ENCODE data around the gene LENG8.

GRCh38 chr19:54433697-54434096 is 15.3 kb upstream of the LENG8 start:
- TF ChIP-seq CTCF (IDR thresholded peaks at IDR 0.05; ENCODE audit: low read depth, low read length, missing input control) (no peak), RAD21 (IDR thresholded peaks at IDR 0.05) (no peak), JUND (IDR thresholded peaks at IDR 0.05) (no peak), HNF4A (conservative IDR thresholded peaks at IDR 0.05) (no peak), SP1 (IDR thresholded peaks at IDR 0.05) (no peak), RXRA (IDR thresholded peaks at IDR 0.05) (no peak), TAF1 (conservative IDR thresholded peaks at IDR 0.05) (no peak), YY1 (IDR thresholded peaks at IDR 0.05) (no peak), GABPA (IDR thresholded peaks at IDR 0.05 in 1 of 2, conservative IDR thresholded peaks at IDR 0.05 in 1 of 2) (no peak)
- TF ChIP-seq, protein P1, sequence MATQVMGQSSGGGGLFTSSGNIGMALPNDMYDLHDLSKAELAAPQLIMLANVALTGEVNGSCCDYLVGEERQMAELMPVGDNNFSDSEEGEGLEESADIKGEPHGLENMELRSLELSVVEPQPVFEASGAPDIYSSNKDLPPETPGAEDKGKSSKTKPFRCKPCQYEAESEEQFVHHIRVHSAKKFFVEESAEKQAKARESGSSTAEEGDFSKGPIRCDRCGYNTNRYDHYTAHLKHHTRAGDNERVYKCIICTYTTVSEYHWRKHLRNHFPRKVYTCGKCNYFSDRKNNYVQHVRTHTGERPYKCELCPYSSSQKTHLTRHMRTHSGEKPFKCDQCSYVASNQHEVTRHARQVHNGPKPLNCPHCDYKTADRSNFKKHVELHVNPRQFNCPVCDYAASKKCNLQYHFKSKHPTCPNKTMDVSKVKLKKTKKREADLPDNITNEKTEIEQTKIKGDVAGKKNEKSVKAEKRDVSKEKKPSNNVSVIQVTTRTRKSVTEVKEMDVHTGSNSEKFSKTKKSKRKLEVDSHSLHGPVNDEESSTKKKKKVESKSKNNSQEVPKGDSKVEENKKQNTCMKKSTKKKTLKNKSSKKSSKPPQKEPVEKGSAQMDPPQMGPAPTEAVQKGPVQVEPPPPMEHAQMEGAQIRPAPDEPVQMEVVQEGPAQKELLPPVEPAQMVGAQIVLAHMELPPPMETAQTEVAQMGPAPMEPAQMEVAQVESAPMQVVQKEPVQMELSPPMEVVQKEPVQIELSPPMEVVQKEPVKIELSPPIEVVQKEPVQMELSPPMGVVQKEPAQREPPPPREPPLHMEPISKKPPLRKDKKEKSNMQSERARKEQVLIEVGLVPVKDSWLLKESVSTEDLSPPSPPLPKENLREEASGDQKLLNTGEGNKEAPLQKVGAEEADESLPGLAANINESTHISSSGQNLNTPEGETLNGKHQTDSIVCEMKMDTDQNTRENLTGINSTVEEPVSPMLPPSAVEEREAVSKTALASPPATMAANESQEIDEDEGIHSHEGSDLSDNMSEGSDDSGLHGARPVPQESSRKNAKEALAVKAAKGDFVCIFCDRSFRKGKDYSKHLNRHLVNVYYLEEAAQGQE (IDR thresholded peaks at IDR 0.05): no peak
- TF ChIP-seq, protein P2, sequence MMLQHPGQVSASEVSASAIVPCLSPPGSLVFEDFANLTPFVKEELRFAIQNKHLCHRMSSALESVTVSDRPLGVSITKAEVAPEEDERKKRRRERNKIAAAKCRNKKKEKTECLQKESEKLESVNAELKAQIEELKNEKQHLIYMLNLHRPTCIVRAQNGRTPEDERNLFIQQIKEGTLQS (IDR thresholded peaks at IDR 0.05): no peak
- TF ChIP-seq, protein P3, sequence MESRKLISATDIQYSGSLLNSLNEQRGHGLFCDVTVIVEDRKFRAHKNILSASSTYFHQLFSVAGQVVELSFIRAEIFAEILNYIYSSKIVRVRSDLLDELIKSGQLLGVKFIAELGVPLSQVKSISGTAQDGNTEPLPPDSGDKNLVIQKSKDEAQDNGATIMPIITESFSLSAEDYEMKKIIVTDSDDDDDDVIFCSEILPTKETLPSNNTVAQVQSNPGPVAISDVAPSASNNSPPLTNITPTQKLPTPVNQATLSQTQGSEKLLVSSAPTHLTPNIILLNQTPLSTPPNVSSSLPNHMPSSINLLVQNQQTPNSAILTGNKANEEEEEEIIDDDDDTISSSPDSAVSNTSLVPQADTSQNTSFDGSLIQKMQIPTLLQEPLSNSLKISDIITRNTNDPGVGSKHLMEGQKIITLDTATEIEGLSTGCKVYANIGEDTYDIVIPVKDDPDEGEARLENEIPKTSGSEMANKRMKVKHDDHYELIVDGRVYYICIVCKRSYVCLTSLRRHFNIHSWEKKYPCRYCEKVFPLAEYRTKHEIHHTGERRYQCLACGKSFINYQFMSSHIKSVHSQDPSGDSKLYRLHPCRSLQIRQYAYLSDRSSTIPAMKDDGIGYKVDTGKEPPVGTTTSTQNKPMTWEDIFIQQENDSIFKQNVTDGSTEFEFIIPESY (IDR thresholded peaks at IDR 0.05): no peak
- TF ChIP-seq, protein P4, sequence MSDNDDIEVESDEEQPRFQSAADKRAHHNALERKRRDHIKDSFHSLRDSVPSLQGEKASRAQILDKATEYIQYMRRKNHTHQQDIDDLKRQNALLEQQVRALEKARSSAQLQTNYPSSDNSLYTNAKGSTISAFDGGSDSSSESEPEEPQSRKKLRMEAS (IDR thresholded peaks at IDR 0.05): no peak
